ENCODE data around the gene JUN. TPM values are rescaled to one million over a fixed set of nuclear protein-coding genes. Genes with fewer than 3 reads are reported as not detected.
"Not testable (repeated sequence)": the region's sequence is repeated elsewhere in the genome, so short reads cannot be mapped to it uniquely, and the experiment has no call there.

Gene JUN
- total RNA-seq, 1 donor from 2014 or later: 89.6 TPM

- TF ChIP-seq CTCF (conservative IDR thresholded peaks at IDR 0.05; ENCODE audit: low read depth, low read length): no peak
These were observed 19.0 kb upstream of the JUN start for GRCh38 chr1:58802640-58803399.

GRCh38 chr1:58801286-58801685 lies 17.4 kb upstream of the JUN start:
- not testable (repeated sequence) for H3K4me3 ChIP-seq (ENCODE audit: low read depth, low read length); DNase-seq (ENCODE audit: low read depth)

More at GRCh38 chr1:58802640-58803399, 19.0 kb upstream of the JUN start:
- DNase-seq (ENCODE audit: low read depth): no peak
- no peak overlapping the region for H3K4me3 ChIP-seq (ENCODE audit: low read depth, low read length)

DNA sequence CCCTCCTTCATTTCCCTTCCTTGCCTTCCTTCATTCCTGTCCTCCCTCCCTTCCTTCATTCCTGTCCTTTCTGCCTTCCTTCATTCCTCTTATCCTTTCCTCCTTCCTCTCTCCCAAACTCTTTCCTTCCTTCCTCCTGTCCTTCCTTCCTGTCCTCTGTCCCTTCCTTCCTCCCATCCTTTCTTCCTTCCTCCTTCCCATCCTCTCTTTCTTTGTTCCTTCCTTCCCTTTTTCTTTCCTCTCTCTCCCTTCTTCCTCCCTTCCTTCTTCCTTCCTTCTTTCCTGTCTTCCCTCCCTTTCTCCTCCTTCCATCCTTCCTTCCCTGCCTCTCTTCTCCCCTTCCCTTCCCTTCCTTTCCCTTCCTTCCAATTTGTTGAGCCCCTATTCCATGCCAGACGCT lies 15.8 kb upstream of the JUN start:
- DNase-seq (ENCODE audit: low read depth): no peak
- no peak for TF ChIP-seq CTCF (conservative IDR thresholded peaks at IDR 0.05; ENCODE audit: low read depth, low read length)
- H3K4me3 ChIP-seq (ENCODE audit: low read depth, low read length): no peak overlapping the region

- no peak for DNase-seq (ENCODE audit: low read depth)
- no peak overlapping the region for H3K4me3 ChIP-seq (ENCODE audit: low read depth, low read length)
- TF ChIP-seq CTCF (conservative IDR thresholded peaks at IDR 0.05; ENCODE audit: low read depth, low read length): no peak
These were observed 15.1 kb upstream of the JUN start for GRCh38 chr1:58798910-58799442.

DNA sequence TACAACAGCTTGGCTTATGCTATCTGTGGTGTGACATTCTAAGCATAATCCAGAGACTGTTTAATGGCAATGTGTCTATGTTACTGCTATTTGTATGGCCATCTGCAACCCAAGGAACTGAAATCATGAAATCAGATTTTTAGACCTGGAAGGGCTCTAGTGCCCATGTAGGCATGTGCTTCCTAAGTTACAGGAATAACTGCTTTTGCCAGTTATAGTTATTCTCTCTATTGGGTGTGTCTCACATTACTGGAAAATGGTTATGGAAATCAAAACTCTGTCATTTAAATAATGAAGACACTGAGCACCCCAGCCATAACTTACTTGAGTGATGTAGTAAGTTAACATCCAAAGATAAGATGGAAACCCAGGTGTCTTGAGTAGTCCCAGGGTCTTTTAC lies 12.6 kb upstream of the JUN start:
- no peak for DNase-seq (ENCODE audit: low read depth)
- TF ChIP-seq CTCF (conservative IDR thresholded peaks at IDR 0.05; ENCODE audit: low read depth, low read length): no peak
- H3K4me3 ChIP-seq (ENCODE audit: low read depth, low read length): no peak overlapping the region

DNA sequence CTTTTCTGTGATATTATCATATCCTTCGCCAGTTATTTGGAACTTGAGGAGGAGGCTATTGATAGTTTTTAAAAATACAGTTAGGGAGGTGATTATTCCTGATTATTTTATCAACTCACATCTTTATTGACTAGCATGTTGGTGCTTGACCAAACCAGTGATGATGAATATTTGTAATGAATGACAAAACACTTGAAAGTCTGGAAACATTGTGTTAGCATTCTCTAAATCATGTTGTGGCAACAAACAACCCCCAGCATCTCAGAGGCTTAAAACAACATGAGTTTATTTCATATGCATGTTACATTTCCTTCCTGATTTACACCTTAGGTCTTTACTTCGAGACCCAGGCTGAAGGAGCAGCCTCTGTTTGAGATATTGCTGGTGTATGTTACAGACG lies 10.7 kb upstream of the JUN start:
- no peak for DNase-seq (ENCODE audit: low read depth)
- H3K4me3 ChIP-seq (ENCODE audit: low read depth, low read length): no peak overlapping the region
- TF ChIP-seq CTCF (conservative IDR thresholded peaks at IDR 0.05; ENCODE audit: low read depth, low read length): no peak

- no peak for TF ChIP-seq CTCF (conservative IDR thresholded peaks at IDR 0.05; ENCODE audit: low read depth, low read length)
- DNase-seq (ENCODE audit: low read depth): no peak
- H3K4me3 ChIP-seq (ENCODE audit: low read depth, low read length): no peak overlapping the region
These were observed 9.0 kb upstream of the JUN start for GRCh38 chr1:58792846-58793245.

Measured in epithelial cell of proximal tubule (primary cell).